ENCODE results near the gene THBS4.

Gene THBS4

GRCh38 chr5:80042330-80042729 is 7.2 kb downstream of the THBS4 start:
- no peak overlapping the region for H3K27ac ChIP-seq
- H3K36me3 ChIP-seq, result no peaks in the 10 kb centered on the region
- H3K9me3 ChIP-seq, result no peaks in the 10 kb centered on the region
- no peak overlapping the region for H3K9ac ChIP-seq
- no peak for TF ChIP-seq Cebpa-rat (IDR thresholded peaks at IDR 0.05)
- no peaks in the 10 kb centered on the region for H3K4me1 ChIP-seq
- no peaks in the 10 kb centered on the region for H4K20me1 ChIP-seq
- no peaks in the 10 kb centered on the region for H3K27me3 ChIP-seq
- no peak overlapping the region for H3K4me3 ChIP-seq
- H3K4me2 ChIP-seq, result no peak overlapping the region

DNA sequence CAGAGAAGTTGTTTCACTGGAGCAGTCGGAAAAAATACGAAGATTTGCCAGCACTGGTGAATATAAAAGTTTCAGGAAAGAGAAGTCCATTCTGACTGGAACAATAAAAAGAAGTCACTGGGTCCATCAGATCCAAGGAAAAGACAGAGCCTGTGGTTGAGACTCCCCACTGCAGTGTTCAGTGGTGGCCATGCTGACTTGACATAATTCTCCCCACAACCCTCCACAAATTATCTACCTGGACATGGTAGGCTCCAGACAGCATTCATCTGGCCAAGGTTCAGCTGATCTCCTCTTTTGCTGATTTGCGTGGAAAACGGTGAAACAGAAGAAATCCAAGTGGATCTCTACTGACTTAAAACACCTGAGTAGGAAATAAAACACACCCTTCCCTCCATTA is 8.0 kb downstream of the THBS4 start:
- Histone ChIP-seq H3K4me3 (no peak overlapping the region), H3K4me1 (no peaks in the 10 kb centered on the region), H4K20me1 (no peaks in the 10 kb centered on the region), H3K27me3 (no peaks in the 10 kb centered on the region), H3K9ac (no peak overlapping the region), H3K27ac (no peak overlapping the region), H3K36me3 (no peaks in the 10 kb centered on the region), H3K4me2 (no peak overlapping the region), H3K9me3 (no peaks in the 10 kb centered on the region)
- TF ChIP-seq Cebpa-rat (IDR thresholded peaks at IDR 0.05), result no peak

DNA sequence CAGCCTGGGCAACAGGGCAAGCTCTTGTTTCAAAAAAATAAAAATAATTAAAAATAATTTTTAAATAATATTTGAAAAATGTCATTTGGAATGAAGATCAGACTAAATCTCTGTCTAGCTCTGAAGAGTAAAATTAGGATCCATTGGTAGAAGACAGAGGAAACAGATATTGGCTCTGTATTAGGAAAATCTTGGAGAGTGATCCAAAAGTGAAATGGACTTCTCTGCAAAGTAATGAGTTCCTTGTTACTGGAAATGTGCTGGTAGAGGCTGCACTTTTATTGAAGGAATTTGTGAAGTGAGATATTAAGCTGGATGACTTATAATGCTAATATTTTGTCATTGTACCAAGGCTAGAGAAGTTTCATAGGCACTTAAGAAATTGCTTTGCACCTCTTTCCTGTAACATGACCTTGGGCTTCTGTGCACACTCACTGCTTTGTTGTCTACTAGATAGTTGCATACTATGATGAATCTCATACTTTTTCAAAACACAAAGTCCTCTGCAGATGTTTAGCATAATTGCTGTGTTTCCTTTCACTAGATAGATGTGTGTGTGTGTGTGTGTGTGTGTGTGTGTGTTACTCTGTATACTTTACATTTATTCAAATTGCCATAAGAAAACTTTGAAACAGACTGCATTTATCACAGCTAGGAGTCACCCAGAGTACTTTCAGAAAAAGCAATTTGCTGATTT is 13.1 kb downstream of the THBS4 start:
- Histone ChIP-seq H3K9ac (no peak overlapping the region), H3K4me3 (no peak overlapping the region), H3K9me3 (no peaks in the 10 kb centered on the region), H3K4me2 (no peak overlapping the region), H4K20me1 (no peaks in the 10 kb centered on the region), H3K36me3 (no peaks in the 10 kb centered on the region), H3K4me1 (no peaks in the 10 kb centered on the region), H3K27me3 (no peaks in the 10 kb centered on the region), H3K27ac (no peak overlapping the region)
- TF ChIP-seq Cebpa-rat (IDR thresholded peaks at IDR 0.05), result no peak

GRCh38 chr5:80052464-80052863 is 17.3 kb downstream of the THBS4 start:
- H3K27me3 ChIP-seq, result no peaks in the 10 kb centered on the region
- no peaks in the 10 kb centered on the region for H3K36me3 ChIP-seq
- no peak overlapping the region for H3K4me3 ChIP-seq
- H3K9ac ChIP-seq, result no peak overlapping the region
- no peak for TF ChIP-seq Cebpa-rat (IDR thresholded peaks at IDR 0.05)
- H3K9me3 ChIP-seq, result no peaks in the 10 kb centered on the region
- H4K20me1 ChIP-seq, result no peaks in the 10 kb centered on the region
- H3K27ac ChIP-seq, result no peak overlapping the region
- H3K4me2 ChIP-seq, result no peak overlapping the region
- H3K4me1 ChIP-seq, result no peaks in the 10 kb centered on the region

GRCh38 chr5:80054682-80055081 is 19.5 kb downstream of the THBS4 start:
- Histone ChIP-seq H3K4me3 (no peak overlapping the region), H3K4me1 (no peaks in the 10 kb centered on the region; the same call in 1 of the 2 replicates), H3K27me3 (no peaks in the 10 kb centered on the region), H3K4me2 (no peak overlapping the region), H4K20me1 (no peaks in the 10 kb centered on the region), H3K27ac (no peak overlapping the region), H3K36me3 (no peaks in the 10 kb centered on the region), H3K9me3 (no peaks in the 10 kb centered on the region), H3K9ac (no peak overlapping the region)
- no peak for TF ChIP-seq Cebpa-rat (IDR thresholded peaks at IDR 0.05)

DNA sequence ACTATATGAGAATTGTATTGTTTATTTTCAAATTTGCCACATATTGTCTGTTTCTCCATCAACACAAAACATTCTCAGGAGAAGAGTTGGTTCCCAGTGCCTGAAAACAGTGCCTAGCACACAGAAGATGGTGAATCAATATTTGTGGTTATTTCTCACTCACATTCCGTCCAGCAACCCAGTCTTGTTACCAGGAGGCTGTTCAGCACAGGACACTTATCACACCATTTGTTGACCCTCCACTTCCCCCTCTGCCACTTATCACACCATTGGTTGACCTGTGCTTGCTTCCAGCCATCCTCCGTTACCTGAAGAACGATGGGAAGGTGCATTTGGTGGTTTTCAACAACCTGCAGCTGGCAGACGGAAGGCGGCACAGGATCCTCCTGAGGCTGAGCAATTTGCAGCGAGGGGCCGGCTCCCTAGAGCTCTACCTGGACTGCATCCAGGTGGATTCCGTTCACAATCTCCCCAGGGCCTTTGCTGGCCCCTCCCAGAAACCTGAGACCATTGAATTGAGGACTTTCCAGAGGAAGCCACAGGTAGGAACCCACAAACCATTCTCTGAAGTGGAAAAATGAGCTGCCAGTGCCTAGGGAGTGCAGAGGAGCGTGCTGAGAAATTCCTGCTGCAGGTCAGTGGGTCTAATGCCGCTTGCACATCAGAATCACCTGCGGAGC is 20.5 kb downstream of the THBS4 start:
- H3K4me3 ChIP-seq, result no peak overlapping the region
- H4K20me1 ChIP-seq, result no peaks in the 10 kb centered on the region
- no peak for TF ChIP-seq Cebpa-rat (IDR thresholded peaks at IDR 0.05)
- H3K9me3 ChIP-seq, result no peaks in the 10 kb centered on the region
- no peak overlapping the region for H3K4me2 ChIP-seq
- H3K36me3 ChIP-seq, result no peaks in the 10 kb centered on the region
- no peak overlapping the region for H3K9ac ChIP-seq
- no peak overlapping the region for H3K27ac ChIP-seq
- peaks cover under 1% of the 10 kb centered on the region for H3K4me1 ChIP-seq
- H3K27me3 ChIP-seq, result no peaks in the 10 kb centered on the region

GRCh38 chr5:80057099-80057498 is 22.0 kb downstream of the THBS4 start:
- Histone ChIP-seq H4K20me1 (no peaks in the 10 kb centered on the region), H3K27me3 (no peaks in the 10 kb centered on the region), H3K9ac (no peak overlapping the region), H3K27ac (no peak overlapping the region), H3K4me1 (peaks cover 7% of the 10 kb centered on the region), H3K4me3 (no peak overlapping the region), H3K9me3 (no peaks in the 10 kb centered on the region), H3K4me2 (no peak overlapping the region), H3K36me3 (no peaks in the 10 kb centered on the region)
- TF ChIP-seq Cebpa-rat (IDR thresholded peaks at IDR 0.05), result no peak

GRCh38 chr5:80057921-80058320 is 22.8 kb downstream of the THBS4 start:
- Histone ChIP-seq H3K27me3 (no peaks in the 10 kb centered on the region), H3K4me3 (no peak overlapping the region), H3K4me2 (no peak overlapping the region), H3K36me3 (no peaks in the 10 kb centered on the region), H3K9me3 (no peaks in the 10 kb centered on the region), H3K4me1 (peaks cover 7% of the 10 kb centered on the region), H3K9ac (no peak overlapping the region), H3K27ac (no peak overlapping the region), H4K20me1 (no peaks in the 10 kb centered on the region)
- no peak for TF ChIP-seq Cebpa-rat (IDR thresholded peaks at IDR 0.05)

DNA sequence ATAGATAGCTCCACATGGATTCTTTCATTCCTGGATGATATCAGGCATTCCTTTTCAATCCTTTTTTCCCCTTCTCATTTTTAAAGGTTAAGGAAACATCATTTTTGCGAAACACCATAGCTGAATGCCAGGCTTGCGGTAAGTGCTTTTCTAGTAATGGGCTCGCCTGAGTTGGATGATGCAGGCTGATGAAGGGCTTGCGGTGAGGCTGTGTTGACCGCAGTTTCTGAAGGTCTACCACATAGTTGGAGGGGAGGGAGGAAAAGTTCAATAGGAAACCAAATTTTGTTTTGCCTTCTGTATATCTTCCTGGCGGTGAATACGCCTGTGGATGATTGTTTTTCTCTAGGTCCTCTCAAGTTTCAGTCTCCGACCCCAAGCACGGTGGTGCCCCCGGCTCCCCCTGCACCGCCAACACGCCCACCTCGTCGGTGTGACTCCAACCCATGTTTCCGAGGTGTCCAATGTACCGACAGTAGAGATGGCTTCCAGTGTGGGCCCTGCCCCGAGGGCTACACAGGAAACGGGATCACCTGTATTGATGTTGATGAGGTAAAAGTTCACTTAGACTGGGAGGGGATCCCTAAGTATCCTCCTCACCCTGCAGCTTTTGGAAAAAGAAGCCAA is 24.3 kb downstream of the THBS4 start:
- Histone ChIP-seq H4K20me1 (no peaks in the 10 kb centered on the region), H3K9me3 (no peaks in the 10 kb centered on the region), H3K4me2 (no peak overlapping the region), H3K27me3 (no peaks in the 10 kb centered on the region), H3K4me3 (no peak overlapping the region), H3K9ac (no peak overlapping the region), H3K36me3 (no peaks in the 10 kb centered on the region), H3K27ac (no peak overlapping the region), H3K4me1 (peaks cover 7% of the 10 kb centered on the region)
- TF ChIP-seq Cebpa-rat (IDR thresholded peaks at IDR 0.05), result no peak

DNA sequence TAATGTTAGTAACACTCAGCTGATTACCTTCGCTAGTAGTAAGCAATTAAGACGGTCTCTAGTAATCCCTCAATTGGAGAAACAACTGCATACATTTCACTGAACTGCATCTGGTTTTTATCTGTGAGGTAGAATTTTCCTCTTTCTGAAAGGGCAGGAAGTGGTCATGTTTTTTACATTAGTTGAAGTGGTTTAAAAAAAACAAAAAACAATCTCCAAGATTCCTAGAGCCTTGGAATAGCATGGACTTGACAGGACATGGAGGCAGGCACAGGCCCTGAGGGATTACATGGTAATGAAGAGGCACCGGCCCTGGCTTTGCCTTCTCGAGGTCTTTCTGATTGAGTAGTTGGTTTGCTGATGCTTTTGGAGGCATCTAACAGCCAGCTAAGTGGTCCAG is 25.8 kb downstream of the THBS4 start:
- Histone ChIP-seq H3K4me3 (no peak overlapping the region), H3K36me3 (no peaks in the 10 kb centered on the region), H3K27ac (no peak overlapping the region), H3K9me3 (no peaks in the 10 kb centered on the region), H3K27me3 (no peaks in the 10 kb centered on the region), H3K4me1 (peaks cover 7% of the 10 kb centered on the region), H4K20me1 (no peaks in the 10 kb centered on the region), H3K9ac (no peak overlapping the region), H3K4me2 (no peak overlapping the region)
- no peak for TF ChIP-seq Cebpa-rat (IDR thresholded peaks at IDR 0.05)
